ENCODE results near the gene MRPS9. TPM values are rescaled to one million over a fixed set of nuclear protein-coding genes. Genes with fewer than 3 reads are reported as not detected.

The MRPS9 gene
- total and polyA plus RNA-seq, 2 of the 13 experiments (the other 11 are each of a cell fraction or from before 2014, with no cell fraction given): 31.2 to 91.8 TPM

DNA sequence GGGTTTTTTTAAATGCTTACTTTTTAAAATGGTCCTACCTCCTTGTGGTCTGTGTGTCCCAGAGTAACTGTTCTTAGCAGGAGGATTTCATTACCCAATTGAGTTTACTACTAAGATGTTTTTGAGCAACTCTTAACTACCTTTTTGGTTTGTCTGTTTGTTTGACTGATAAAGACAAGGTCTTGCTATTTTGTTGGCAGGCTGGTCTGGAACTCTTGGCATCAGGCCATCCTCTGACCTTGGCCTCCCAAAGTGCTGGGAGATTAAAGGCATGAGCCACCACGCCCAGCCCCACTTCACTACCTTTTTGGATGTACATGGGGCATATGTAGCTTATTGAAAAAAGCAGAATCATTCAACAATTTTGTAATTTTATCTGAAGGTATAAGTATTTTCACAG is 14.9 kb downstream of the MRPS9 start (continued):
- TF ChIP-seq, protein P1, sequence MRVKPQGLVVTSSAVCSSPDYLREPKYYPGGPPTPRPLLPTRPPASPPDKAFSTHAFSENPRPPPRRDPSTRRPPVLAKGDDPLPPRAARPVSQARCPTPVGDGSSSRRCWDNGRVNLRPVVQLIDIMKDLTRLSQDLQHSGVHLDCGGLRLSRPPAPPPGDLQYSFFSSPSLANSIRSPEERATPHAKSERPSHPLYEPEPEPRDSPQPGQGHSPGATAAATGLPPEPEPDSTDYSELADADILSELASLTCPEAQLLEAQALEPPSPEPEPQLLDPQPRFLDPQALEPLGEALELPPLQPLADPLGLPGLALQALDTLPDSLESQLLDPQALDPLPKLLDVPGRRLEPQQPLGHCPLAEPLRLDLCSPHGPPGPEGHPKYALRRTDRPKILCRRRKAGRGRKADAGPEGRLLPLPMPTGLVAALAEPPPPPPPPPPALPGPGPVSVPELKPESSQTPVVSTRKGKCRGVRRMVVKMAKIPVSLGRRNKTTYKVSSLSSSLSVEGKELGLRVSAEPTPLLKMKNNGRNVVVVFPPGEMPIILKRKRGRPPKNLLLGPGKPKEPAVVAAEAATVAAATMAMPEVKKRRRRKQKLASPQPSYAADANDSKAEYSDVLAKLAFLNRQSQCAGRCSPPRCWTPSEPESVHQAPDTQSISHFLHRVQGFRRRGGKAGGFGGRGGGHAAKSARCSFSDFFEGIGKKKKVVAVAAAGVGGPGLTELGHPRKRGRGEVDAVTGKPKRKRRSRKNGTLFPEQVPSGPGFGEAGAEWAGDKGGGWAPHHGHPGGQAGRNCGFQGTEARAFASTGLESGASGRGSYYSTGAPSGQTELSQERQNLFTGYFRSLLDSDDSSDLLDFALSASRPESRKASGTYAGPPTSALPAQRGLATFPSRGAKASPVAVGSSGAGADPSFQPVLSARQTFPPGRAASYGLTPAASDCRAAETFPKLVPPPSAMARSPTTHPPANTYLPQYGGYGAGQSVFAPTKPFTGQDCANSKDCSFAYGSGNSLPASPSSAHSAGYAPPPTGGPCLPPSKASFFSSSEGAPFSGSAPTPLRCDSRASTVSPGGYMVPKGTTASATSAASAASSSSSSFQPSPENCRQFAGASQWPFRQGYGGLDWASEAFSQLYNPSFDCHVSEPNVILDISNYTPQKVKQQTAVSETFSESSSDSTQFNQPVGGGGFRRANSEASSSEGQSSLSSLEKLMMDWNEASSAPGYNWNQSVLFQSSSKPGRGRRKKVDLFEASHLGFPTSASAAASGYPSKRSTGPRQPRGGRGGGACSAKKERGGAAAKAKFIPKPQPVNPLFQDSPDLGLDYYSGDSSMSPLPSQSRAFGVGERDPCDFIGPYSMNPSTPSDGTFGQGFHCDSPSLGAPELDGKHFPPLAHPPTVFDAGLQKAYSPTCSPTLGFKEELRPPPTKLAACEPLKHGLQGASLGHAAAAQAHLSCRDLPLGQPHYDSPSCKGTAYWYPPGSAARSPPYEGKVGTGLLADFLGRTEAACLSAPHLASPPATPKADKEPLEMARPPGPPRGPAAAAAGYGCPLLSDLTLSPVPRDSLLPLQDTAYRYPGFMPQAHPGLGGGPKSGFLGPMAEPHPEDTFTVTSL (CRISPR knock-in tag; IDR thresholded peaks at IDR 0.05; ENCODE audit: borderline replicate concordance): no peak
- no peak for TF ChIP-seq ZFP62 (CRISPR knock-in tag; IDR thresholded peaks at IDR 0.05)
- no peak for TF ChIP-seq SOX6 (IDR thresholded peaks at IDR 0.05)
- TF ChIP-seq SOX6 (CRISPR knock-in tag; IDR thresholded peaks at IDR 0.05): peak; percentile 42; the same call in 1 of the 2 replicates
- TF ChIP-seq ZNF33B (CRISPR knock-in tag; IDR thresholded peaks at IDR 0.05): no peak
- no peak for TF ChIP-seq ZFP37 (CRISPR knock-in tag; IDR thresholded peaks at IDR 0.05; ENCODE audit: borderline replicate concordance)
- TF ChIP-seq KDM5A (IDR thresholded peaks at IDR 0.05; ENCODE audit: borderline replicate concordance, low read length): no peak
- TF ChIP-seq HIVEP1 (CRISPR knock-in tag; IDR thresholded peaks at IDR 0.05): no peak
- TF ChIP-seq, protein P2, sequence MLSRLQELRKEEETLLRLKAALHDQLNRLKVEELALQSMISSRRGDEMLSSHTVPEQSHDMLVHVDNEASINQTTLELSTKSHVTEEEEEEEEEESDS (CRISPR knock-in tag; IDR thresholded peaks at IDR 0.05; ENCODE audit: borderline replicate concordance): no peak
- TF ChIP-seq, protein P3, sequence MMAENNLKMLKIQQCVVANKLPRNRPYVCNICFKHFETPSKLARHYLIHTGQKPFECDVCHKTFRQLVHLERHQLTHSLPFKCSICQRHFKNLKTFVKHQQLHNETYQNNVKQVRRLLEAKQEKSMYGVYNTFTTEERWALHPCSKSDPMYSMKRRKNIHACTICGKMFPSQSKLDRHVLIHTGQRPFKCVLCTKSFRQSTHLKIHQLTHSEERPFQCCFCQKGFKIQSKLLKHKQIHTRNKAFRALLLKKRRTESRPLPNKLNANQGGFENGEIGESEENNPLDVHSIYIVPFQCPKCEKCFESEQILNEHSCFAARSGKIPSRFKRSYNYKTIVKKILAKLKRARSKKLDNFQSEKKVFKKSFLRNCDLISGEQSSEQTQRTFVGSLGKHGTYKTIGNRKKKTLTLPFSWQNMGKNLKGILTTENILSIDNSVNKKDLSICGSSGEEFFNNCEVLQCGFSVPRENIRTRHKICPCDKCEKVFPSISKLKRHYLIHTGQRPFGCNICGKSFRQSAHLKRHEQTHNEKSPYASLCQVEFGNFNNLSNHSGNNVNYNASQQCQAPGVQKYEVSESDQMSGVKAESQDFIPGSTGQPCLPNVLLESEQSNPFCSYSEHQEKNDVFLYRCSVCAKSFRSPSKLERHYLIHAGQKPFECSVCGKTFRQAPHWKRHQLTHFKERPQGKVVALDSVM (CRISPR knock-in tag; IDR thresholded peaks at IDR 0.05): no peak
- TF ChIP-seq, protein P4, sequence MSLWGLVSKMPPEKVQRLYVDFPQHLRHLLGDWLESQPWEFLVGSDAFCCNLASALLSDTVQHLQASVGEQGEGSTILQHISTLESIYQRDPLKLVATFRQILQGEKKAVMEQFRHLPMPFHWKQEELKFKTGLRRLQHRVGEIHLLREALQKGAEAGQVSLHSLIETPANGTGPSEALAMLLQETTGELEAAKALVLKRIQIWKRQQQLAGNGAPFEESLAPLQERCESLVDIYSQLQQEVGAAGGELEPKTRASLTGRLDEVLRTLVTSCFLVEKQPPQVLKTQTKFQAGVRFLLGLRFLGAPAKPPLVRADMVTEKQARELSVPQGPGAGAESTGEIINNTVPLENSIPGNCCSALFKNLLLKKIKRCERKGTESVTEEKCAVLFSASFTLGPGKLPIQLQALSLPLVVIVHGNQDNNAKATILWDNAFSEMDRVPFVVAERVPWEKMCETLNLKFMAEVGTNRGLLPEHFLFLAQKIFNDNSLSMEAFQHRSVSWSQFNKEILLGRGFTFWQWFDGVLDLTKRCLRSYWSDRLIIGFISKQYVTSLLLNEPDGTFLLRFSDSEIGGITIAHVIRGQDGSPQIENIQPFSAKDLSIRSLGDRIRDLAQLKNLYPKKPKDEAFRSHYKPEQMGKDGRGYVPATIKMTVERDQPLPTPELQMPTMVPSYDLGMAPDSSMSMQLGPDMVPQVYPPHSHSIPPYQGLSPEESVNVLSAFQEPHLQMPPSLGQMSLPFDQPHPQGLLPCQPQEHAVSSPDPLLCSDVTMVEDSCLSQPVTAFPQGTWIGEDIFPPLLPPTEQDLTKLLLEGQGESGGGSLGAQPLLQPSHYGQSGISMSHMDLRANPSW (CRISPR knock-in tag; IDR thresholded peaks at IDR 0.05; ENCODE audit: borderline replicate concordance): no peak
- TF ChIP-seq, protein P5, sequence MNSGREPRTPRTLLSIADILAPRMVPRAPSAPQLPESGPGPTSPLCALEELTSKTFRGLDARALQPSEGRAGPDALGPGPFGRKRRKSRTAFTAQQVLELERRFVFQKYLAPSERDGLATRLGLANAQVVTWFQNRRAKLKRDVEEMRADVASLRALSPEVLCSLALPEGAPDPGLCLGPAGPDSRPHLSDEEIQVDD (CRISPR knock-in tag; IDR thresholded peaks at IDR 0.05; ENCODE audit: borderline replicate concordance): no peak
- no peak for TF ChIP-seq ZNF251 (CRISPR knock-in tag; IDR thresholded peaks at IDR 0.05)
- no peak for TF ChIP-seq ZMYM3 (CRISPR knock-in tag; IDR thresholded peaks at IDR 0.05)
- TF ChIP-seq RXRA (CRISPR knock-in tag; IDR thresholded peaks at IDR 0.05): no peak; the same call in 1 of the 2 replicates
- no peak for TF ChIP-seq ZNF652 (CRISPR knock-in tag; IDR thresholded peaks at IDR 0.05; ENCODE audit: borderline replicate concordance, low read depth)
- no peak for TF ChIP-seq ZKSCAN5 (CRISPR knock-in tag; IDR thresholded peaks at IDR 0.05)
- TF ChIP-seq NKX3-1 (CRISPR knock-in tag; IDR thresholded peaks at IDR 0.05): no peak
- 0 out of 2 replicates have a peak, but pooled peaks have one; percentile 27 for TF ChIP-seq NCOA2 (CRISPR knock-in tag; IDR thresholded peaks at IDR 0.05)
- no peak for TF ChIP-seq ZNF768 (CRISPR knock-in tag; IDR thresholded peaks at IDR 0.05)
- no peak for TF ChIP-seq RFXAP (CRISPR knock-in tag; IDR thresholded peaks at IDR 0.05; ENCODE audit: borderline replicate concordance)

Data from HepG2 (cell line).